ENCODE measurements around the gene DLG2. TPM values are rescaled to one million over a fixed set of nuclear protein-coding genes. Genes with fewer than 3 reads are reported as not detected.

DLG2 gene
- total and polyA plus RNA-seq, 2 of the 8 experiments (the other 6 are each of a cell fraction or from before 2014, with no cell fraction given) = 1.7 to 14.3 TPM

- TF ChIP-seq SP1 (IDR thresholded peaks at IDR 0.05; ENCODE audit: low read depth, low read length) (no peak), RAD21 (IDR thresholded peaks at IDR 0.05 in 1 of 2, conservative IDR thresholded peaks at IDR 0.05 in 1 of 2; ENCODE audit: low read depth in 2 of 2, low read length in 2 of 2) (no peak), CHD1 (IDR thresholded peaks at IDR 0.05; ENCODE audit: low read depth, low read length) (no peak)
Measured at GRCh38 chr11:85256433-85256832, 370.7 kb downstream of the DLG2 start (continued).
